Measurements from ENCODE around the gene TERT.

DNA sequence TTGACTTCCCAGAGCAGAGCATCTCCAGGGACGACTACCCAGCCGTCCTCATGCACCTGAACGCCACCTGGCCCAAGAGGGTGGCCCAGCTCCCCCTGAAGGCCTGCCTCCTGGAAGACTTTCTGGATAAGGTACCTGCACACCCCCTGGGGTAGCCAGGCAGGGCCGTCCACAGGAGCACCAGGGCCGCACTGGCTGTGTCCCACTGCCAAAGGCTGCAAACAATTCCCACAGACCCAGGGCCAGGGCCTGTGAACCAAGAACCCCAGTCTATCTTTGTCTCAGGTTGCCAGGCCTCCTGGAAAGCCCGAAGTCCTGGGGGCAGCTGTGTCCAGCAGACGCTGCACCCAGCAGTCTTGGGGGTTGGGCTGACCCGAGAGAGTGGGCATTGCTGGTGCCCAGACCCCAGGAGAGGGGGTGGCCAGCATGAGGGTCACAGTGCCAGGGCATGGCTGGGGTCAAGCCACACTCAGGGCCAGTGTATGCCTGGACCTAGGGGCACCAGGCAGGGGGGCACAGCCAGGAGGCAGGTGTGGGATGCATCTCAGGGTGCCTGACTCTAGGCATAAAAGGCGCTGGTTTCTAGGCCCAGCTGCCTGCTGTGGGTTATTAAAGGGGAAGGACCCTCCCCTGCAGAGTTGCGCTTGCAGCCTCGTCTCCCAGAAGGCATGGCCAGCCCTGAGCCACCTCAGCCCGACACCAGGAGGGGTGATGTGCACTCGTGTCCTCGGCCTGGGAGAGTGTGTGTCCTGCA is 52.0 kb downstream of the TERT start:
- TF ChIP-seq, protein P1, sequence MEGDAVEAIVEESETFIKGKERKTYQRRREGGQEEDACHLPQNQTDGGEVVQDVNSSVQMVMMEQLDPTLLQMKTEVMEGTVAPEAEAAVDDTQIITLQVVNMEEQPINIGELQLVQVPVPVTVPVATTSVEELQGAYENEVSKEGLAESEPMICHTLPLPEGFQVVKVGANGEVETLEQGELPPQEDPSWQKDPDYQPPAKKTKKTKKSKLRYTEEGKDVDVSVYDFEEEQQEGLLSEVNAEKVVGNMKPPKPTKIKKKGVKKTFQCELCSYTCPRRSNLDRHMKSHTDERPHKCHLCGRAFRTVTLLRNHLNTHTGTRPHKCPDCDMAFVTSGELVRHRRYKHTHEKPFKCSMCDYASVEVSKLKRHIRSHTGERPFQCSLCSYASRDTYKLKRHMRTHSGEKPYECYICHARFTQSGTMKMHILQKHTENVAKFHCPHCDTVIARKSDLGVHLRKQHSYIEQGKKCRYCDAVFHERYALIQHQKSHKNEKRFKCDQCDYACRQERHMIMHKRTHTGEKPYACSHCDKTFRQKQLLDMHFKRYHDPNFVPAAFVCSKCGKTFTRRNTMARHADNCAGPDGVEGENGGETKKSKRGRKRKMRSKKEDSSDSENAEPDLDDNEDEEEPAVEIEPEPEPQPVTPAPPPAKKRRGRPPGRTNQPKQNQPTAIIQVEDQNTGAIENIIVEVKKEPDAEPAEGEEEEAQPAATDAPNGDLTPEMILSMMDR (IDR thresholded peaks at IDR 0.05), result no peak
- TF ChIP-seq POLR2AphosphoS5 (IDR thresholded peaks at IDR 0.05), result no peak

All from prostate gland (tissue), 2 donors.